CD14-positive monocyte (primary cell): ENCODE data around the gene TBC1D22A. TPM values are rescaled to one million over a fixed set of nuclear protein-coding genes. Genes with fewer than 3 reads are reported as not detected.

ENCODE experiments used
- DNase-seq, 3 donors: peaks; one replicate each; pipeline ENCODE4 v3.0.0-alpha.2; 2011 to 2022
- H2AFZ ChIP-seq: 2 replicates; pipeline ENCODE4 v1.6.0; 2012; ENCODE audit warnings: mild to moderate bottlenecking, low read depth, low read length, inconsistent platforms; ENCODE audit not compliant: insufficient read depth, poor library complexity, severe bottlenecking
- H3K27ac ChIP-seq, 2 donors: 1 replicate in 1 of 2; 2 replicates in 1 of 2; pipeline ENCODE4 v1.5.1; 2012 to 2013; ENCODE audit warnings: low read length in 2 of 2, control low read depth in 1 of 2, inconsistent platforms in 1 of 2, low read depth in 1 of 2, mild to moderate bottlenecking in 1 of 2
- H3K27me3 ChIP-seq, 2 donors: one replicate each; pipeline versions ENCODE4 v1.6.0 to v1.6.1; 2011 to 2013; ENCODE audit warnings: low read length in 2 of 2; ENCODE audit not compliant: control insufficient read depth in 2 of 2, insufficient read depth in 2 of 2
- H3K36me3 ChIP-seq, 2 donors: replicated peaks in 1 of 2; 1 replicate in 1 of 2; 2 replicates in 1 of 2; pipeline versions ENCODE4 v1.5.1 to v1.6.1; 2012 to 2013; ENCODE audit warnings: low read length in 2 of 2, control low read depth in 1 of 2, inconsistent platforms in 1 of 2, mild to moderate bottlenecking in 1 of 2; ENCODE audit not compliant: insufficient read depth in 2 of 2, control insufficient read depth in 1 of 2
- H3K4me1 ChIP-seq, 2 donors: 1 replicate in 1 of 2; 2 replicates in 1 of 2; pipeline versions ENCODE4 v1.5.1 to v1.6.1; 2012 to 2013; ENCODE audit warnings: low read length in 2 of 2, control low read depth in 1 of 2, inconsistent platforms in 1 of 2, mild to moderate bottlenecking in 1 of 2, moderate library complexity in 1 of 2; ENCODE audit not compliant: insufficient read depth in 2 of 2, control insufficient read depth in 1 of 2
- H3K4me2 ChIP-seq: replicated peaks from 2 replicates; pipeline ENCODE3; 2012; ENCODE audit warnings: low read length, moderate library complexity, mild to moderate bottlenecking; ENCODE audit not compliant: poor library complexity, severe bottlenecking; ENCODE audit errors: extremely low read depth
- H3K4me3 ChIP-seq, 3 experiments: fragments of 200-600 bp in 1 of 3; sonication (generic) in 1 of 3; replicated peaks in 1 of 3; 1 replicate in 2 of 3; 2 replicates in 1 of 3; pipeline ENCODE4 v1.5.1; 2011 to 2013; ENCODE audit warnings: low read length in 3 of 3, mild to moderate bottlenecking in 3 of 3, control low read depth in 2 of 3, low read depth in 2 of 3, inconsistent platforms in 1 of 3, moderate library complexity in 1 of 3
- H3K79me2 ChIP-seq: 2 replicates; pipeline ENCODE4 v1.6.0; 2012; ENCODE audit warnings: mild to moderate bottlenecking, control low read depth, inconsistent platforms, low read length, moderate library complexity; ENCODE audit not compliant: insufficient read depth
- H3K9ac ChIP-seq: 2 replicates; pipeline ENCODE4 v1.6.0; 2017; ENCODE audit warnings: low read length, mild to moderate bottlenecking; ENCODE audit not compliant: insufficient read depth, poor library complexity, severe bottlenecking
- H3K9me3 ChIP-seq, 2 donors: replicated peaks in 1 of 2; 1 replicate in 1 of 2; 2 replicates in 1 of 2; pipeline versions ENCODE4 v1.5.1 to v1.6.1; 2012 to 2013; ENCODE audit warnings: low read length in 2 of 2, control low read depth in 1 of 2; ENCODE audit not compliant: control insufficient read depth in 1 of 2, insufficient read depth in 1 of 2
- H4K20me1 ChIP-seq: 2 replicates; pipeline ENCODE4 v1.6.0; 2012; ENCODE audit warnings: mild to moderate bottlenecking, low read length, control low read depth, moderate library complexity; ENCODE audit not compliant: insufficient read depth
- H3K27ac Mint-ChIP-seq, 7 donors: one replicate each; pipeline ENCODE4 v1.8.0; 2020; ENCODE audit warnings: mild to moderate bottlenecking in 7 of 7, mixed read lengths in 7 of 7, moderate library complexity in 6 of 7, inconsistent platforms in 2 of 7
- H3K27me3 Mint-ChIP-seq, 3 donors: one replicate each; pipeline ENCODE4 v1.8.0; 2021 to 2022; ENCODE audit warnings: low read depth in 3 of 3, mild to moderate bottlenecking in 3 of 3, mixed read lengths in 3 of 3, moderate library complexity in 3 of 3, inconsistent platforms in 1 of 3
- H3K36me3 Mint-ChIP-seq, 2 donors: one replicate each; pipeline ENCODE4 v1.8.0; 2020; ENCODE audit warnings: mixed read lengths in 2 of 2, inconsistent platforms in 1 of 2, mild to moderate bottlenecking in 1 of 2
- H3K4me1 Mint-ChIP-seq: one replicate; pipeline ENCODE4 v1.8.0; 2020; ENCODE audit warnings: mild to moderate bottlenecking, mixed read lengths
- H3K4me3 Mint-ChIP-seq, 2 donors: one replicate each; pipeline ENCODE4 v1.8.0; 2020; ENCODE audit warnings: mild to moderate bottlenecking in 2 of 2, mixed read lengths in 2 of 2, moderate library complexity in 1 of 2
- H3K9me3 Mint-ChIP-seq, 7 donors: one replicate each; pipeline ENCODE4 v1.8.0; 2020 to 2022; ENCODE audit warnings: mixed read lengths in 7 of 7, mild to moderate bottlenecking in 6 of 7, moderate library complexity in 6 of 7, inconsistent platforms in 2 of 7
- CTCF ChIP-seq: fragments of 200-600 bp; IDR thresholded peaks from one replicate; pipeline ENCODE4 v1.8.0; 2022; ENCODE audit warnings: antibody characterized with exemption, mild to moderate bottlenecking
- WGBS: methylation state at CpG from one replicate; pipeline ENCODE4 v1.1.5; 2013; ENCODE audit warnings: missing lambda C conversion rate; ENCODE audit not compliant: insufficient coverage; 5-methylcytosine and 5-hydroxymethylcytosine counted together
- intact Hi-C, 2 donors: fragments of 100-400 bp; cut with micrococcal nuclease; formaldehyde crosslinking; loops; one replicate each; pipeline versions ENCODE4 v1.15.0 to v1.15.1; 2023
- polyA plus RNA-seq, 3 donors: library from polyadenylated mRNA; depleted of rRNA in 1 of 3; unstranded in 2 of 3; stranded (reverse) in 1 of 3; fragments of 300-500 nt in 2 of 3; fragments of >200 nt in 1 of 3; fragmentation: Illumina TruSeq in 2 of 3; gene quantifications; 1 replicate in 2 of 3; 2 replicates in 1 of 3; pipeline ENCODE4 v1.2.3, GENCODE V29; 2012 to 2021

Gene TBC1D22A
- polyA plus RNA-seq, 3 donors: 25.9 to 36.2 (median 29.5) TPM

GRCh38 chr22:47176026-47176389 is 413.6 kb downstream of the TBC1D22A start:
- DNase-seq: no peak
- 100% methylated on average over 3 of the region's 9 CpGs for WGBS
- H3K4me2 ChIP-seq: no peak overlapping the region
- no peak overlapping the region for H3K4me3 ChIP-seq
- intact Hi-C loops: no loop called here
- H3K4me1 ChIP-seq: no peaks in the 10 kb centered on the region
- Mint-ChIP-seq H3K4me3 (no peak overlapping the region), H3K27me3 (peaks cover 0 to 4% (median 3%) of the 10 kb centered on the region in 3 donors), H3K27ac (no peak overlapping the region), H3K9me3 (peaks cover 17 to 54% (median 32%) of the 10 kb centered on the region in 7 donors), H3K36me3 (peaks cover 24 to 36% of the 10 kb centered on the region in 2 donors), H3K4me1 (no peaks in the 10 kb centered on the region)
- H3K36me3 ChIP-seq: peaks cover 16 to 23% of the 10 kb centered on the region in 2 donors
- H2AFZ ChIP-seq: no peak overlapping the region
- TF ChIP-seq CTCF: no peak
- H3K79me2 ChIP-seq: no peaks in the 10 kb centered on the region
- H3K9me3 ChIP-seq: peaks cover 21 to 52% of the 10 kb centered on the region in 2 donors
- H3K27me3 ChIP-seq: no peaks in the 10 kb centered on the region
- no peaks in the 10 kb centered on the region for H4K20me1 ChIP-seq
- H3K27ac ChIP-seq: no peak overlapping the region
- no peak overlapping the region for H3K9ac ChIP-seq

GRCh38 chr22:47176573-47177333 is 414.3 kb downstream of the TBC1D22A start:
- no peak for TF ChIP-seq CTCF
- Histone ChIP-seq H3K27ac (no peak overlapping the region), H3K9ac (no peak overlapping the region), H3K36me3 (peaks cover 16 to 23% of the 10 kb centered on the region in 2 donors), H2AFZ (no peak overlapping the region), H3K79me2 (no peaks in the 10 kb centered on the region), H4K20me1 (no peaks in the 10 kb centered on the region), H3K4me2 (no peak overlapping the region), H3K27me3 (no peaks in the 10 kb centered on the region), H3K9me3 (peaks cover 21 to 53% of the 10 kb centered on the region in 2 donors), H3K4me1 (no peaks in the 10 kb centered on the region), H3K4me3 (no peak overlapping the region)
- 97% methylated on average over 19 of the region's 24 CpGs for WGBS
- intact Hi-C loops: no loop called here
- DNase-seq: no peak
- peaks cover 24 to 35% of the 10 kb centered on the region in 2 donors for H3K36me3 Mint-ChIP-seq
- peaks cover 0 to 4% (median 3%) of the 10 kb centered on the region in 3 donors for H3K27me3 Mint-ChIP-seq
- H3K4me3 Mint-ChIP-seq: no peak overlapping the region
- no peaks in the 10 kb centered on the region for H3K4me1 Mint-ChIP-seq
- no peak overlapping the region for H3K27ac Mint-ChIP-seq
- peaks cover 17 to 54% (median 35%) of the 10 kb centered on the region in 7 donors for H3K9me3 Mint-ChIP-seq
